ENCODE results near the gene NID1.
A peak's percentile ranks its signal among the peaks of the same experiment; 100 is the strongest.
"Not testable (repeated sequence)": the region's sequence is repeated elsewhere in the genome, so short reads cannot be mapped to it uniquely, and the experiment has no call there.

NID1 gene

GRCh38 chr1:236101233-236102200 is 36.6 kb upstream of the NID1 start:
- H3K4me3 ChIP-seq (ENCODE audit: low read depth, low read length): no peak overlapping the region
- DNase-seq (ENCODE audit: low read depth): no peak
- TF ChIP-seq CTCF (IDR thresholded peaks at IDR 0.05; ENCODE audit: low read depth, low read length, missing control alignments): no peak
- in situ Hi-C loops (cut with HindIII; ENCODE audit: low sequenced_read_pairs): no loop called here

GRCh38 chr1:236100799-236101198 is 35.9 kb upstream of the NID1 start:
- no peak for DNase-seq (ENCODE audit: low read depth)
- H3K4me3 ChIP-seq (ENCODE audit: low read depth, low read length): no peak overlapping the region
- in situ Hi-C loops (cut with HindIII; ENCODE audit: low sequenced_read_pairs): no loop called here
- TF ChIP-seq CTCF (IDR thresholded peaks at IDR 0.05; ENCODE audit: low read depth, low read length, missing control alignments): no peak

- DNase-seq (ENCODE audit: low read depth): no peak
- TF ChIP-seq CTCF (IDR thresholded peaks at IDR 0.05; ENCODE audit: low read depth, low read length, missing control alignments): no peak
- no peak overlapping the region for H3K4me3 ChIP-seq (ENCODE audit: low read depth, low read length)
- in situ Hi-C loops (cut with HindIII; ENCODE audit: low sequenced_read_pairs): no loop called here
Observed at GRCh38 chr1:236099355-236099974, 34.6 kb upstream of the NID1 start.

- H3K4me3 ChIP-seq (ENCODE audit: low read depth, low read length): no peak overlapping the region
- in situ Hi-C loops (cut with HindIII; ENCODE audit: low sequenced_read_pairs): no loop called here
- no peak for TF ChIP-seq CTCF (IDR thresholded peaks at IDR 0.05; ENCODE audit: low read depth, low read length, missing control alignments)
- DNase-seq (ENCODE audit: low read depth): no peak
Observed at GRCh38 chr1:236098267-236098666, 33.4 kb upstream of the NID1 start.

GRCh38 chr1:236096660-236097482 is 32.0 kb upstream of the NID1 start:
- H3K4me3 ChIP-seq (ENCODE audit: low read depth, low read length); in situ Hi-C loops (cut with HindIII; ENCODE audit: low sequenced_read_pairs): not testable (repeated sequence)
- DNase-seq (ENCODE audit: low read depth): peak; percentile 84

GRCh38 chr1:236095705-236096520 is 31.0 kb upstream of the NID1 start:
- no peak for TF ChIP-seq CTCF (IDR thresholded peaks at IDR 0.05; ENCODE audit: low read depth, low read length, missing control alignments)
- in situ Hi-C loops (cut with HindIII; ENCODE audit: low sequenced_read_pairs): no loop called here
- no peak for DNase-seq (ENCODE audit: low read depth)
- H3K4me3 ChIP-seq (ENCODE audit: low read depth, low read length): no peak overlapping the region
